Germinal center (tissue), 1 donor: ENCODE measurements around the gene ARHGEF4.
"Not testable (repeated sequence)": the region's sequence is repeated elsewhere in the genome, so short reads cannot be mapped to it uniquely, and the experiment has no call there.

ENCODE experiments used
- DNase-seq: peaks from one replicate; pipeline ENCODE4 v3.0.0; 2012; ENCODE audit warnings: mixed read lengths, low spot score

The ARHGEF4 gene

GRCh38 chr2:131054488-131054887, 217.8 kb downstream of the ARHGEF4 start:
- no peak for DNase-seq

DNA sequence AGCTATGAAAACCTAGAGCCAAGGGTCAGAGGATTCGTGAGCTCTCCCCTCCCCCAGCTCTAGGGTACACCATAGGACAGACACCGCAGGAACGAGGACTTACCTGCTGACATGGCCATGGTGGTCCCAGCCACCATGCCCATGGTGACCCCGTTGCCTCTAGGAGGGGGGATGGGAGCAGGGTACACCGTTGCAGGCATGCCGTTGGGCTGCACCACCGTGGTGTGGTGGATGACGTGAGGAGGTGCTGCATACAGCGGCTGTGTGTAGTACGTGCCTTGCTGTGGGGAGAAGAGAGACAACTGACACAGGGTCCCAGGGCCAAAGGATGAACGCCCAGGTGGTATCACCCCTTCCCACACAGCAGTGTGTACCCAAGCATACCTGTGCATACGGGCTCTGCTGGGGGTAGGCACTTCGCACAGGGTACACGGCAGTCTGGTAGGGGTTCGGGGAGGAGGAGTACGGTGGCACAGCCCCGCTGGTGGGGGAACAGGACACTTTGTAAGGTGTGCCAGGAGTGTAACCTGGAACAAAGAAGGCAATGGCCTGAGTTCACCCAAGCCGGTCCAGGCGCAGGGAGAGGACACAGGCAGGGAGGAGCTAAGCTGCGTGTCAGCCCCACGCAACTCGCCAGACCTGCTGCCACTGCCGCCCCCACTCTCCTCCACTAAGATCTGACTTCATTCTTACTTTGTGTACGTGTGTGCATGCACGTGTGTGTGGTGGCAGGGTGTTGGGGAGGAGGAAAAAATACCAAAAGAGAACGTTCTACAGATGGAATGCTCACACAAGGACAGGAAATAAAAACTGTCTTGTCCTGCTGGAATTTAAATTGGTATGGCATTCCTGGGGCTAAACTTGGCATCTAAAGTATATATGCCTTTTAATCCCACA, 218.7 kb downstream of the ARHGEF4 start:
- no peak for DNase-seq

DNA sequence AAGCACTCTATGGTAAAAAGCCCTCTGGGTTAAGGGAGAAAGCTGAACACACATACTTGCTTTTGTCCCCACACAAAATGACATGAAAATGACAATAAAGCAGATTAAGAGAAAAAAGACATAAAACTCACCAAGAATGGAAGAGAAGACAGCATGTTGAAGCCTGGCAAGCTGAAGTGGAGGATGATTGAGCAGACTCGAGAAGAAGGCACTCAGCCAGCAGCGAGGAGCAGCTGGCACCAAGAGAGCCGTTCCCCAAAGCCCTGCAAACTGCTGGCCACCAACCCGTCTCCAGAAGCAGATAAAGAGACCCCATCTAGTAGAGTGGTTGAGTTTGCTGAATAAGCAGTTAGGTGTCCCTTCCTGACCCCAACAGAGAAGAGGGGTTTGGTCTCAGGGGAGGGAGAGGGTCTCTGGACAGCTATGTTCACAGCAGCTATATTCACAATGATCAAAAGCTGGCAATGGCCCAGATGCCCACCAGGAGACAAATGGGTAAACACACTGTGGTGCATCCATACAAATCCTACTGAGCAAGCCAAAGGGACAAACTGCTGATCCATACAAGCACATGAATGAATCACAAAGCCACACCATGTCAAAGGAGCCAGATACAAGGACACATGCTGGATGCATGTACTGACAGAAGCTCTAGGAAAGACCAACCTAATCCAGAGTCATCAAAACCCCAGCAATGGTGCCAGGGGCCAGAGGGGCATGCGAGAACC, 219.7 kb downstream of the ARHGEF4 start:
- no peak for DNase-seq

GRCh38 chr2:131056932-131057287, 220.2 kb downstream of the ARHGEF4 start:
- no peak for DNase-seq

DNA sequence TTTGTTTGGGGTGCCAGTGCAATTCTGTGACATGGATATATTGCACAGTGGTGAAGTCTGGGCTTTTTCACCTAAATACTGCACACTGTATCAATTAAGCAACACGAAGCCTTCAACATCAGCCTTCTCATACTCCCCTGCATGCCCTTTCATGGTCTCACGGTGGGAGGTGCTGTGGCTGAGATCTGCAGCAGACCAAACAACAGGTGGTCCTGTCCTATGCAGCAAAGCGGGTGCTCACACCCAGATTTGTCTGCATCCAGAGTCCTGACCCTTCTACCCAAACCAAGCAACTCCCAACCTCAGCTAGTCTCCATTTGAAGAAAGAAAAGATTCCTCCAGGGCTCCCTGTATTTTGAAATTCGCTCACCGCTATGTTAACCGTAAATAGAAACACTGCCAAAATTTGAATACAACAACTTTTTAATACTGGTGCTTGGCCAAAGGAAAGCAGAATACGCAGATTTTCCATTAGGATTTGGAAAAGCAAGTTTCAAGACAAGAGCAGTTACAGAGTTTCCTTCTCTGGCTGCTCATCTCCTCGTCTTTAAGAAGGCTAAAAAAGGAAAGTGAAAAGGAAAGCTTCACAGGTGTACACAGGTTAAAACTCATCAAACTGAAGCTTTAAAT, 221.6 kb downstream of the ARHGEF4 start:
- no peak for DNase-seq

DNA sequence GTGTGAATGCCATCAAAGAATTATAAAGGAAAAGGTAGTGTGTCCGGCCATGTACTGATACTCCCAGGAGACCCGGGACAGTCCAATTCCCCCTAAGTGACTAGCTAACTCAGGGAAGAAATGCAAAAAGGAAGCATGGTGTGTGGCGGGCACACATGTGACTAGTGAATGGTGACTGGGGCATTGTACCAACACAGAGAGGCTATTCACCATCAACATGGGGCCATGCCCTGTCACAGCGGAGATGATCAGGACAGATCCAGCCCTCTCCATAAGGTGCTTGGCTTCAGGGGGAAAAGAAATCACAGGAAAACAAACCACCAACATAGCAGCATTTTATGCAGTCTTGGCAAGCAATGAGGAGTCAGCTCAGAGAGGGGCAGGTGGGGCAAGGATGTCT, 222.2 kb downstream of the ARHGEF4 start:
- no peak for DNase-seq

DNA sequence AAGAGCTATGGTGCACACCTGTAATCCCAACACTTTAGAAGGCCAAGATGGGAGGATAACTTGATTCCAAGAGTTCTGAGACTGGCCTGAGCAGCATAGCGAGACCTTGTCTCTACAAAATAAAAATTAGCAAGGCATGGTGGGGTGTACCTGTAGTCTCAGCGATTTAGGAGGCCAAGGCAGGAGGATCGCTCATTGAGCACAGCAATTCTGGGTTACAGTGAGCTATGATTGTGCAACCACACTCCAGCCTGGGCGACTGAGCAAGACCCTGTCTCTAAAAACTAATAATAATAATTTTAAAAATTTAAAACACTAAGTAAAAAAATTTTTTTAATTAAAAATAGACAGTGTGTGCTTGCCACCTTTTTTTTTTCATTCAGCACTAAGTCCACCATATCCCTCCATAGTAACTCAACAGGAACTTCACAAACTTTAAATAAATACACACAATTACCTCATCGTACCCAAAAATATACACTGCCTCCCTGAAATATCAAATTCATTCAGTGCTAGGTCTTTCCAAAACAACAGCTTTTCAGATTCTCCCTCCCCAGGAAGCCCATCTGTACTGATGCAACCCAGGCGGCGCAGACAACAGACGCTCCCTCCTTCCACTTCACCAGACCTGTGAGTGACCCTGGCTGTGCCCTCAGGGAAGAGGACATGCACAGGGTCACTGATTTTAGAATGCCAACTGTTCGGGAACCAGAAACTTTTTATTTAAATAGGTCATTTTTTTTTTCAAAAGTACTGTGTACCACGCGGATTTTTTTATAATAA, 227.0 kb downstream of the ARHGEF4 start:
- DNase-seq: no peak

GRCh38 chr2:131064589-131065512, 228.1 kb downstream of the ARHGEF4 start:
- DNase-seq: no peak

DNA sequence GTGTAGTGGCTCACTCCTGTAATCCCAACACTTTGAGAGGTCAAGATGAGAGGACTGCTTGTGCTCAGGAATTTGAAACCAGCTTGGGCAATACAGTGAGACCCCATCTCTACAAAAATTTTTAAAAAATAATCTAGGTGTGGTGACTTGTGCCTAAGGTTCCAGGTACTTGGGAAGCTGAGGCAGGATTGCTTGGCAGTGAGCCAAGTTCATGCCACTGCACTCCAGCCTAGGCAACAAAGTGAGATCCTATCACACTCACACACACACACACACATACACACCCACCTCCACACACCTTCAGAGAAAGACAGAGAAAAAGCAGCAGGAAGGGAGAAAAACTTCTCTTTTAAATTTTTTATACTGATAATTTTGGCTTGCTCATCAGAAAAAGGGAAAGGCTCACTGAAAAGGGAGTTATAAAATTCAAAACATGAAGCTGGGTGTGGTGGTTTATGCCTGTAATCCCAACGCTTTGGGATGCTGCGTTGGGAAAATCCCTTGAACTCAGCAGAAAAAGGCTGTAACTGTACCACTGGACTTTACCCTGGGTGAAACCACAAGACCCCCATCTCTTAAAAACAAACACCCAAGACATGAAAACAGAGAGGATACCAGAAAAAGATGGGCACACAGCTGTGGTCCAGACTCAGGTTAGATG, 230.9 kb downstream of the ARHGEF4 start:
- DNase-seq: no peak

GRCh38 chr2:131068172-131068571, 231.5 kb downstream of the ARHGEF4 start:
- not testable (repeated sequence) for DNase-seq

- DNase-seq: not testable (repeated sequence)
Observed at GRCh38 chr2:131075578-131075977, 238.9 kb downstream of the ARHGEF4 start.

DNA sequence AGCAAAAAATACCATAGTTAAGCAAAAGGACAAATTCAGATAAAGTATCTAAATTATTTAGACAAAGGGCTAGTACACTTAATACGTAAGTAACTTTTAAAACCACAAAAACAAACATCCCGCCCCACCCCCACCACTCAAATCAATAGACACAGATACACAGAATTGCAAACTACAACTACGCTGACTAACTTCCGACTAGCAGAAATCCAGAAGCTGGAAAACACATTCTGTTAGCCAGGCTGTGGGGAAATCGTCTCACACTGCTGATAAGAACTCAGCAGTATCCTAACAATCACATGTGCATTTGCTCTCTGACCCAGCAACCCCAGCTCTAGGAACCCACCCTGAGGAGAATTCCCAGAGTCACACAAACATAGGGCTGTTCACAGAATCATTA, 240.0 kb downstream of the ARHGEF4 start:
- DNase-seq: no peak

GRCh38 chr2:131077182-131077846, 240.6 kb downstream of the ARHGEF4 start:
- DNase-seq: no peak

DNA sequence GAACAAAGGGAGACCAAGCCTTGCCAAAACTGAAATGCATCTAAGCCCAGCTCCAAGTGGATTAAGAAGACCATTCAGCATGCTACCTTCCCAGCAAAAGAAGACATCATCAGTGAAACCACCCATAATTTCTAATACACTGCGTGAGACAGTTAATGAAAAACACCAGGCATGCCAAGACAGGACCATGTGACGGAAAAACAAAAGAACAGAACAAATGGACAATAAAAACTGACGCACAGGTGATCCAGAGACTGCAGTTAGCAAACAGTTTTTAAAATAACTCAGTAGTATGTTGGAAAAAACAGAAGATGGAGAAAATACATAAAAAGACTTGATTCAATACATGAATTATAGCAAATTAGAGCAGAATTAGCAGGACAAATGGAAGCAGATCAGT, 241.3 kb downstream of the ARHGEF4 start:
- no peak for DNase-seq

- DNase-seq: not testable (repeated sequence)
Observed at GRCh38 chr2:131079931-131080330, 243.2 kb downstream of the ARHGEF4 start.

GRCh38 chr2:131081190-131081589, 244.5 kb downstream of the ARHGEF4 start:
- DNase-seq: no peak

DNA sequence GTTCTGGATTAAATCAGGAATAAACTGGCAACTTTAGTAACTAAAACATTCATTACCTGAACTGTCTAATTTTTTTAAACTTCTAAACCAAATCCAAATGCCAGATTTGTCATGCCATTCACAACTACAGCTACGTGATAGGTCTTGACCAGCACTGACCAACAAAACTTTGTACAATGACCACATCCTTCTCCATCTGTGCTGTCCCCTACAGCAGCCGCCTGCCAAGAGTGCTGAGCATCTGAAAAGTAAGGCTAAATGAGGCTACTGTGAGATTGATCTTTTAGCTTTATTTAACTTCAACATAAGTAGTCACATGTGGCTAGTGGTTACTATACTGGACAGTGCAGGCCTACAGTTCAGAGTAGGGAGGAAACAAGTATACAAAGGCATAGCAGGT, 248.9 kb downstream of the ARHGEF4 start:
- DNase-seq: no peak

GRCh38 chr2:131092458-131093005, 255.8 kb downstream of the ARHGEF4 start:
- DNase-seq: no peak

- peak; percentile 92 for DNase-seq
Observed at GRCh38 chr2:131093006-131093695, 256.4 kb downstream of the ARHGEF4 start, which contains the start of gene FAM168B. FAM168B (minus strand) TSS chr2:131093460; CDS start chr2:131082646, 10,814 bp downstream.
